Measurements from ENCODE around the gene IGF1R. TPM values are rescaled to one million over a fixed set of nuclear protein-coding genes. Genes with fewer than 3 reads are reported as not detected.

Gene IGF1R
- total RNA-seq, 1 donor from 2014 or later = 47.7 TPM

- Histone ChIP-seq H3K27ac (no peak overlapping the region), H3K9me3 (peaks cover 50% of the 10 kb centered on the region), H3K27me3 (ENCODE audit: low read depth) (no peaks in the 10 kb centered on the region), H3K4me1 (peaks cover 5% of the 10 kb centered on the region), H3K4me3 (no peak overlapping the region), H3K36me3 (no peaks in the 10 kb centered on the region)
- no peak for ATAC-seq
- intact Hi-C loops (cut with DNase I) = no loop called here
- no peak for DNase-seq
- TF ChIP-seq, protein P1, sequence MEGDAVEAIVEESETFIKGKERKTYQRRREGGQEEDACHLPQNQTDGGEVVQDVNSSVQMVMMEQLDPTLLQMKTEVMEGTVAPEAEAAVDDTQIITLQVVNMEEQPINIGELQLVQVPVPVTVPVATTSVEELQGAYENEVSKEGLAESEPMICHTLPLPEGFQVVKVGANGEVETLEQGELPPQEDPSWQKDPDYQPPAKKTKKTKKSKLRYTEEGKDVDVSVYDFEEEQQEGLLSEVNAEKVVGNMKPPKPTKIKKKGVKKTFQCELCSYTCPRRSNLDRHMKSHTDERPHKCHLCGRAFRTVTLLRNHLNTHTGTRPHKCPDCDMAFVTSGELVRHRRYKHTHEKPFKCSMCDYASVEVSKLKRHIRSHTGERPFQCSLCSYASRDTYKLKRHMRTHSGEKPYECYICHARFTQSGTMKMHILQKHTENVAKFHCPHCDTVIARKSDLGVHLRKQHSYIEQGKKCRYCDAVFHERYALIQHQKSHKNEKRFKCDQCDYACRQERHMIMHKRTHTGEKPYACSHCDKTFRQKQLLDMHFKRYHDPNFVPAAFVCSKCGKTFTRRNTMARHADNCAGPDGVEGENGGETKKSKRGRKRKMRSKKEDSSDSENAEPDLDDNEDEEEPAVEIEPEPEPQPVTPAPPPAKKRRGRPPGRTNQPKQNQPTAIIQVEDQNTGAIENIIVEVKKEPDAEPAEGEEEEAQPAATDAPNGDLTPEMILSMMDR (IDR thresholded peaks at IDR 0.05) = no peak
These were observed 178.3 kb downstream of the IGF1R start for GRCh38 chr15:98826658-98827057.

GRCh38 chr15:98827217-98827616, 178.9 kb downstream of the IGF1R start:
- Histone ChIP-seq H3K4me3 (no peak overlapping the region), H3K9me3 (peaks cover 55% of the 10 kb centered on the region), H3K36me3 (no peaks in the 10 kb centered on the region), H3K27ac (no peak overlapping the region), H3K27me3 (ENCODE audit: low read depth) (no peaks in the 10 kb centered on the region), H3K4me1 (peaks cover 5% of the 10 kb centered on the region)
- no peak for DNase-seq
- TF ChIP-seq, protein P1 (IDR thresholded peaks at IDR 0.05) = no peak
- intact Hi-C loops (cut with DNase I) = no loop called here
- ATAC-seq = no peak

- Histone ChIP-seq H3K4me3 (no peak overlapping the region), H3K9me3 (peaks cover 73% of the 10 kb centered on the region), H3K27me3 (ENCODE audit: low read depth) (no peaks in the 10 kb centered on the region), H3K36me3 (no peaks in the 10 kb centered on the region), H3K27ac (no peak overlapping the region), H3K4me1 (no peaks in the 10 kb centered on the region)
- intact Hi-C loops (cut with DNase I) = no loop called here
- TF ChIP-seq, protein P1 (IDR thresholded peaks at IDR 0.05) = no peak
- no peak for ATAC-seq
- DNase-seq = no peak
These were observed 181.8 kb downstream of the IGF1R start for GRCh38 chr15:98830034-98830634.

- no peak overlapping the region for H3K4me3 ChIP-seq
- H3K36me3 ChIP-seq = no peaks in the 10 kb centered on the region
- peak in 1 of 2 donors; percentile 35 for ATAC-seq
- H3K9me3 ChIP-seq = peaks cover 40% of the 10 kb centered on the region
- no peaks in the 10 kb centered on the region for H3K4me1 ChIP-seq
- TF ChIP-seq, protein P1 (IDR thresholded peaks at IDR 0.05) = no peak
- intact Hi-C loops (cut with DNase I) = no loop called here
- no peak for DNase-seq
- no peaks in the 10 kb centered on the region for H3K27me3 ChIP-seq (ENCODE audit: low read depth)
- no peak overlapping the region for H3K27ac ChIP-seq
These were observed 186.6 kb downstream of the IGF1R start for GRCh38 chr15:98834976-98835375.

DNA sequence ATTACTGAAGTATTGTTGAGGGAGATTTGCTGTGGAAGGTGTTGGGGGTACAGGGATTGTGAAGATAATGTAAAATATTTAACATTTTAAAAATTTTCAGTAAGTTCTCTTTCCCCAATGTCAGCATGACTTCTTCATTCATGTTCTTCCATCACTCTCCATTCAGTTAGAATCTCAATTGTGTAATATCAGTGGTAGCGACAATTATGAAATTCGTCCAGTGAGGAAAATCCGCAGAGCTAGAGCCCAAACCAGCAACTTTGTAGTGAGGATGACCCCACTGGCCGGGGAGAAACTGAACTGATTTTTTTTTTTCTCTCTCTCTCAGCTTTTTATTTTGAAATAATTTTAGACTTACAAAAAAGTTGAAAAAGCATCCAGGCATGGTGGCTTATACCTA, 187.5 kb downstream of the IGF1R start:
- Histone ChIP-seq H3K4me3 (no peak overlapping the region), H3K4me1 (no peaks in the 10 kb centered on the region), H3K36me3 (no peaks in the 10 kb centered on the region), H3K27me3 (ENCODE audit: low read depth) (no peaks in the 10 kb centered on the region), H3K9me3 (peaks cover 31% of the 10 kb centered on the region), H3K27ac (no peak overlapping the region)
- TF ChIP-seq, protein P1 (IDR thresholded peaks at IDR 0.05) = no peak
- no peak for DNase-seq
- intact Hi-C loops (cut with DNase I) = no loop called here
- no peak for ATAC-seq
